ENCODE measurements around the gene TRIM5. TPM values are rescaled to one million over a fixed set of nuclear protein-coding genes. Genes with fewer than 3 reads are reported as not detected.
"Not testable (repeated sequence)": the region's sequence is repeated elsewhere in the genome, so short reads cannot be mapped to it uniquely, and the experiment has no call there.

Gene TRIM5, protein sequence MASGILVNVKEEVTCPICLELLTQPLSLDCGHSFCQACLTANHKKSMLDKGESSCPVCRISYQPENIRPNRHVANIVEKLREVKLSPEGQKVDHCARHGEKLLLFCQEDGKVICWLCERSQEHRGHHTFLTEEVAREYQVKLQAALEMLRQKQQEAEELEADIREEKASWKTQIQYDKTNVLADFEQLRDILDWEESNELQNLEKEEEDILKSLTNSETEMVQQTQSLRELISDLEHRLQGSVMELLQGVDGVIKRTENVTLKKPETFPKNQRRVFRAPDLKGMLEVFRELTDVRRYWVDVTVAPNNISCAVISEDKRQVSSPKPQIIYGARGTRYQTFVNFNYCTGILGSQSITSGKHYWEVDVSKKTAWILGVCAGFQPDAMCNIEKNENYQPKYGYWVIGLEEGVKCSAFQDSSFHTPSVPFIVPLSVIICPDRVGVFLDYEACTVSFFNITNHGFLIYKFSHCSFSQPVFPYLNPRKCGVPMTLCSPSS
- polyA plus RNA-seq (2013, experiment 1 of 2; ENCODE audit: insufficient read length), result 26.8 TPM
- 36.6 TPM for polyA plus RNA-seq (2013, experiment 2 of 2; ENCODE audit: insufficient read length)

- peak; percentile 99 for DNase-seq
These were observed at the start of gene TRIM5 for GRCh38 chr11:5684646-5685362. TSS of gene TRIM5 (minus strand) at chr11:5685074. CDS start at chr11:5680177, 4,897 bp downstream.

GRCh38 chr11:5727691-5728090, 42.8 kb upstream of the TRIM5 start:
- no peak for DNase-seq

DNA sequence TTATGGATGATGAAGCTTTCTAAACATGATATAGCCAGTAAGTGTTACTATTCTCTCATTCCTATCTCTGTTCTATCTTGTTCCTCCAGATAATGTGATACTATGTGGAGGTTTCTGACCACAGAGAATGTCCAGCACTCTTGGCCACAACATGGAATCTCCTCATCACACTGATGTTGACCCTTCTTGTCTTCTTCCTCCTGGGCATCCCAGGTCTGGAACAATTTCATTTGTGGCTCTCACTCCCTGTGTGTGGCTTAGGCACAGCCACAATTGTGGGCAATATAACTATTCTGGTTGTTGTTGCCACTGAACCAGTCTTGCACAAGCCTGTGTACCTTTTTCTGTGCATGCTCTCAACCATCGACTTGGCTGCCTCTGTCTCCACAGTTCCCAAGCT, 41.5 kb upstream of the TRIM5 start:
- DNase-seq, result no peak

DNA sequence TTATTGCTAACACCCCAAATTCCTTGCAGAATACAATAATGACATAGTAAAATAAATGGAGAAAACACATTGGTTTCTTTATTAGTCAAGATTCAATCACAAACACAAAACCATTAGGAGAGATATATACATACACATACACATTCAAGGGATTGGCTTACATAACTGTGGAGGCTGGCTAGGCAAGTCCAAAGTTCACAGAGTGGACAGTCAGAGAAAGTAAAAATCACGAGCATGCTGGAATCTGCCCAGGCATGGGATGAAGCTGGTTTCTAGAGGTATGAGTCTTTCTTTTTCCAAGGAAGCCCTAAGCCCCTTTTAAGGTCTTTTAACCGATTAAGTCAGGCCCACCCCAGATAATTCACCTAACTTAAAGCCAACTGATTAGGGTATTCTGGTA, 37.7 kb upstream of the TRIM5 start:
- DNase-seq, result no peak

- DNase-seq, result peak; percentile 24
These were observed 35.0 kb upstream of the TRIM5 start for GRCh38 chr11:5719703-5720495.

GRCh38 chr11:5716518-5716917, 31.6 kb upstream of the TRIM5 start:
- not testable (repeated sequence) for DNase-seq

- DNase-seq, result no peak
These were observed 28.8 kb upstream of the TRIM5 start for GRCh38 chr11:5713695-5714094.

GRCh38 chr11:5712507-5712906, 27.6 kb upstream of the TRIM5 start:
- DNase-seq, result no peak

DNA sequence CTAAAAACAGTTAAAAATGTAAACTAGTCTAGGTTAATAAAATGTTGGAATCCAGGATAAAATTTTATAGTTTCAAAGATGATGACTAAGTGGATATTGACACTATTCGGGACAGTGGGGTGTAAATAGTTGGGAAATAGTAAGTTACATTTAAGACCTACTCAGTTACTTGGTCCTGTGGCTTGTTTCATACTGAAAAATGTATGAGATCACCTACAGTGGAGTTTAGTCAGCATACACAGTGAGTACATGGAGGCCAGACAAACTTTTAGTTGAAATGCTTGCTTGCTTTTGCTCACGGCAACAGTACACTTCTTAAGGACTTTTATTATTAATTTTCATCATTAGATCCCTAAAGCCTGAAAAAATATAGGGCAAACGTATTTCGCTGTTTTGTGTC, 20.8 kb upstream of the TRIM5 start:
- DNase-seq, result no peak

DNA sequence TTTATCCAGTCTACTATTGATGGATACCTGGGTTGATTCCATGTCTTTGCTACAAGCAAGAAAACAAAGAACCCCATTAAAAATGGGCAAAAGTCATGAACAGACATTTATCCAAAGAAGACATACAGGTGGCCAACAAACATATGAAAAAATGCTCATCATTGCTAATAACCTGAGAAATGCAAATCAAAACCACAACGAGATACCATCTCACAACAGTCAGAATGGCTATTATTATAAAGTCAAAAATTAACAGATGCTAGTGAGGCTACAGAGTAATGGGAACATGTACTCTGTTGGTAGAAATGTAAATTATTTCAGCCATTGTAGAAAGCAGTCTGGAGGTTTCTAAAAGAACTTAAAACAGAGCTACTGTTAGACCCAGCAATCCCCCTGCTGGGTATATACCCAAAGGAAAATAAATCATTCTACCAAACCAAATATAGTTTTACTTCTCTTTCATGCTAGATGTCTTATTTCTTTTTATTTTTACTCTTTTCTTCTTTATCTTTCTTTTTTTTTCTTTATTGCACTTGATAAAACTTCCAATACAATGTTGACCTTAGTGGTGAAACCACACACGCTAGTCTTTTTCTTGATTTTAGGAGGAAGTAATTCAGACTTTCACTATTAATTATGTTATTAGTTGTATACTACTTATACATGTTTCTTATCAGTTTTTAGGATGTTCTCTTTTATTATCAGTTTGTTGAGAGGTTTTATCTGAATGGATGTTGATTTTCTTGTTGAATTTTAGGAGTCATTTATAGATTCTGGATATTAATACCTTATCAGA, 19.1 kb upstream of the TRIM5 start:
- no peak for DNase-seq

- no peak for DNase-seq
These were observed 16.2 kb upstream of the TRIM5 start for GRCh38 chr11:5701055-5701577.

DNA sequence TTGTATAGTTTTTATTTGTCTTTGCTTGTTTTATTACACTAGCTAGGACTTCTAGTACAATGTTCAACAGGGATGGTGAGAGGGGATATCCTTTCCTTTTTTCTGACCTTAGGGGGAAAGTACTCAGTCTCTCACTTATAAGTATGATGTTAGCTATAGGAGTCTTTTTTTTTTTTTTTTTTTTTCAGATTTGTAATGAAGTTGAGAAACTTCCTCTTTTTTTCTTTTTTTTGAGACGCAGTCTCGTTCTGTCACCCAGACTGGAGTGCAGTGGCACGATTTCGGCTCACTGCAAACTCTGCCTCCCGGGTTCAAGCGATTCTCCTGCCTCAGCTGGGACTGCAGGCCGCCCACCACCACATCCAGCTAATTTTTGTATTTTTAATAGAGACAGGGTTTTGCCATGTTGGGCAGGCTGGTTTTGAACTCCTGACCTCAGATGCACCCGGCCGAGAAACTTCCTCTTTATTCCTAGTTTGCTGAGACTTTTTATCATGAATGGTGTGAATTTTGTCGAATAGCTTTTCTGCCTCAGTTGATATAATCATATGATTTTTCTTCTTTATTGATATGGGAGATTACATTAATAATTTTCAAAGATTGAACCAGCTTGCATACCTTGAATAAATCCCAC, 15.7 kb upstream of the TRIM5 start:
- no peak for DNase-seq

GRCh38 chr11:5698281-5698680, 13.4 kb upstream of the TRIM5 start:
- DNase-seq, result no peak

- no peak for DNase-seq
These were observed 11.3 kb upstream of the TRIM5 start for GRCh38 chr11:5696210-5696609.

DNA sequence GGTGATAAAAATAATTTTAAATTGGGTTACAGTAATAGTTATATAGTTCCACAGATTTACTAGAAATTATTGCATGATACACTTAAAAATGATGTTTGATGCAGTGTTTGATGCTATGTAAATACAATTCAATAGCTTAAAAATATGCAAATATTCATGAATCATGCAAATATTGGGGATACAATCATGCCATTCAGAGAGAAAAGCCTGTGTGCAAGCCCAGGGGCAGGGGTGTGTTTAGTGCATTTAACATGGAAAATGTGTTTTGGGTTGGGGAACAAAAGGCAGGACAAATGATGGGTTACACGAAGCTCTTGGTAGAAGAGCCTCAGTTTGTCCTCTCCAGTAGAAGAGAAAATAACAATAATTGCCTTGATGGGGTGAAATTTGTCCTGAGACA, 10.7 kb upstream of the TRIM5 start:
- DNase-seq, result no peak

DNA sequence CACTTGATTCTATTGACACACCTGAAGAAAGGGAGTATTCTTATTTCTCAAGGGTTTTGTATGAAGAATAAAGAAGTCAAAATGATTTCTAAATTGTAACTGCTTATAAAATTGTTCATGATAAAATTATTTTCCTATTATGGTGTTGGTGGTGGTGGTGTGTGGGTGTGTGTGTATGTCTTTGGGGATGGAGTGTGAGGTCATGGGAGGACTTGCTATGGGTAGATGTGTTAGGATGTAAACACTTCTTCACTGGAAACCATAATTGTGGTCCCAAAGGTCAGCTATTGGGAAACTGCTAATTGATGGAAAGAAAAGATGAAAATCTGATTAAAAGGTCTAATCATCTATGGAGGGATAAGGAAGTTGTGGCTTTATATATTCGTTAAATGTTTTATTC, 9.8 kb upstream of the TRIM5 start:
- no peak for DNase-seq

GRCh38 chr11:5691964-5692361, 7.1 kb upstream of the TRIM5 start:
- no peak for DNase-seq

- not testable (repeated sequence) for DNase-seq
These were observed 6.5 kb upstream of the TRIM5 start for GRCh38 chr11:5691238-5691963.

- DNase-seq, result no peak
These were observed 5.9 kb upstream of the TRIM5 start for GRCh38 chr11:5690736-5691135.

DNA sequence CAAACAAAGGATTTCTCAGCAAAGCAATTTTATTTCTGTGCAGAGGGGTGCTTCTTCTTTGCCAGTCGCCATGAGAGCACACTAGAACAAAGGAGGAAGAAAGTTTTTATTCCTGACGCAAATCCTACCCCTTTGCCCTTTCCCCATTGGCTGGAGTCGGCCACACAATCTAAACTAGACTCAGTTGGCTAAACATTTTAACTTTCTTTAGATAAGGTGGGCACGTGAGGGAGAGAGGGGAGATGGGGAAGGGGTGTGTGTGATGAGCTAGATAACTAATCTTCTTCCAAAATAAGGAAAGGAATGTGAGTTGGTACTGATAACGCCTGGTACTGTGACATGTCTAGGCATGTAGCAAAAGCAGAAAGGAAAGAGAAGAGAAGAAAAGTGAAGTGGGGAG, 5.3 kb upstream of the TRIM5 start:
- peak; percentile 12 for DNase-seq

All from fibroblast of skin of back (primary cell).